ENCODE data around the gene MAMLD1.

The MAMLD1 gene

GRCh38 chrX:150455215-150455608 lies 92.1 kb downstream of the MAMLD1 start:
- TF ChIP-seq CTCF (IDR thresholded peaks at IDR 0.05; ENCODE audit: control insufficient read depth, insufficient read depth, low read depth, low read length, missing control alignments), result no peak
- no peak for DNase-seq (ENCODE audit: low read depth)
- H3K4me3 ChIP-seq (ENCODE audit: control insufficient read depth, low read depth, low read length), result no peak overlapping the region

GRCh38 chrX:150456466-150456865 lies 93.3 kb downstream of the MAMLD1 start:
- no peak for TF ChIP-seq CTCF (IDR thresholded peaks at IDR 0.05; ENCODE audit: control insufficient read depth, insufficient read depth, low read depth, low read length, missing control alignments)
- no peak for DNase-seq (ENCODE audit: low read depth)
- H3K4me3 ChIP-seq (ENCODE audit: control insufficient read depth, low read depth, low read length), result no peak overlapping the region

GRCh38 chrX:150456941-150457340 lies 93.8 kb downstream of the MAMLD1 start:
- no peak overlapping the region for H3K4me3 ChIP-seq (ENCODE audit: control insufficient read depth, low read depth, low read length)
- no peak for DNase-seq (ENCODE audit: low read depth)
- no peak for TF ChIP-seq CTCF (IDR thresholded peaks at IDR 0.05; ENCODE audit: control insufficient read depth, insufficient read depth, low read depth, low read length, missing control alignments)

- TF ChIP-seq CTCF (IDR thresholded peaks at IDR 0.05; ENCODE audit: control insufficient read depth, insufficient read depth, low read depth, low read length, missing control alignments), result no peak
- no peak overlapping the region for H3K4me3 ChIP-seq (ENCODE audit: control insufficient read depth, low read depth, low read length)
- DNase-seq (ENCODE audit: low read depth), result no peak
These were observed 96.1 kb downstream of the MAMLD1 start for GRCh38 chrX:150459196-150459595.

GRCh38 chrX:150460063-150460462 lies 96.9 kb downstream of the MAMLD1 start:
- DNase-seq (ENCODE audit: low read depth), result no peak
- no peak for TF ChIP-seq CTCF (IDR thresholded peaks at IDR 0.05; ENCODE audit: control insufficient read depth, insufficient read depth, low read depth, low read length, missing control alignments)
- H3K4me3 ChIP-seq (ENCODE audit: control insufficient read depth, low read depth, low read length), result no peak overlapping the region

- TF ChIP-seq CTCF (IDR thresholded peaks at IDR 0.05; ENCODE audit: control insufficient read depth, insufficient read depth, low read depth, low read length, missing control alignments), result no peak
- no peak overlapping the region for H3K4me3 ChIP-seq (ENCODE audit: control insufficient read depth, low read depth, low read length)
- no peak for DNase-seq (ENCODE audit: low read depth)
These were observed 97.7 kb downstream of the MAMLD1 start for GRCh38 chrX:150460781-150461180.

- no peak for DNase-seq (ENCODE audit: low read depth)
- H3K4me3 ChIP-seq (ENCODE audit: control insufficient read depth, low read depth, low read length), result no peak overlapping the region
These were observed 100.4 kb downstream of the MAMLD1 start for GRCh38 chrX:150463566-150463965.

More at GRCh38 chrX:150463566-150463965, 100.4 kb downstream of the MAMLD1 start:
- TF ChIP-seq CTCF (IDR thresholded peaks at IDR 0.05; ENCODE audit: control insufficient read depth, insufficient read depth, low read depth, low read length, missing control alignments), result no peak

Measured in AG09309 (cell line).